ENCODE results near the gene HIBADH.
"Not testable (repeated sequence)": the region's sequence is repeated elsewhere in the genome, so short reads cannot be mapped to it uniquely, and the experiment has no call there.

The HIBADH gene

GRCh38 chr7:27533652-27534081 is 129.0 kb downstream of the HIBADH start:
- DNase-seq, result no peak

- no peak for DNase-seq
Measured at GRCh38 chr7:27532314-27532713, 130.4 kb downstream of the HIBADH start.

GRCh38 chr7:27527348-27527714 is 135.4 kb downstream of the HIBADH start:
- DNase-seq, result no peak

DNA sequence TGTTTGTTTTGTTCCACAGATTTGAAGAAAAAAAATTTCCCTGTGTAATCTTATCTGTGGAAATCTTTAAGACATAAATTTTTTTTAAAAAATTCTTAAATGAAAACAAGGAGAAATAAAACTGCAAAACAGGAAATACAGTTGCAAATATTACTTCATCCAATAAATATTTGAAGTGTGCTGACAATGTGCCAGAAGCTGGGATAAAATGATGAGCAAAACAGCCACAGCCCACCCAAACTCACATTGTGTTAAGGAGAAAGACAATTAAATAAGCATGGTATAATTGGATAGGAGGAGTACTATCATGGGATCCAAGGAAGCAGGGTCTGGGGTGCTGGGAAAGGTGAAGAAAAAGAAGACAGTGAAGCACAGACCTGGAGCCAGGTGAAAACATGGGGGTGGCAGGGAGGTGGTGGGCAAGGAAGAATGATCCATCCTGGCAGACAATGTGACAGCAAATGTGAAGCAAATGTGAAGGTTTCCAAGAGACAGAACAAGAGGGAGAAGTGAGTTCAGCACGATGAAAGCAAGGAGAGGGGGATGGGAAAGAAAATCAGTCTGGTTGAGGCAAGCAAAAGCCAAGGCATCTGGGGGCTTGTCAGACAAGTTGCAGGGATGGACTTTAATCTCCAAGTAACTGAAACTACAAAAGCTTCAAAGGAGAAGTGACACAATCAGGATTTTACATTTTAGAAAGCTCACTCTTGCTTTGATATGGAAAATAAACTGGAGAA is 135.9 kb downstream of the HIBADH start:
- no peak for DNase-seq

DNA sequence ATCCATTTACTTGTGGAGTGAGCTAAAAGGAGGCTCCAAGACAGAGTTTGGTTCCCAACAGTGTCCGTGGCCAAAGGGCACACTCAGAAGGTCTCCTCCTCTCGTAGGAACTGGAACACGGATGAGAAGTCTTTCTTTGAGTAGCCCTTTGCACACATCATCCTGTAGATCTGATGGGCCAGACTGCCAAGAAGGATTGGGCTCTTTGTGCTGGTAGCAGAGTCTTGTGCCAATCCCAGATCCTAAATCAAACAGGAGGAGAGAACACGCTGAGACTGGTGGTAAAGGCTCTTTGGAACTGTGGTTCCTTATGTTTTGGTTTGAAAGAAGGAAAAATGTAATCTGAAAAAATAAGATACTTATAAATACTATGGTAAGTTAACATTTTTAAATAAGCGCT is 136.6 kb downstream of the HIBADH start:
- no peak for DNase-seq

GRCh38 chr7:27523321-27523720 is 139.4 kb downstream of the HIBADH start:
- no peak for DNase-seq

GRCh38 chr7:27522566-27522965 is 140.1 kb downstream of the HIBADH start:
- DNase-seq, result no peak

GRCh38 chr7:27520815-27521790 is 141.6 kb downstream of the HIBADH start:
- no peak for DNase-seq

- no peak for DNase-seq
Measured at GRCh38 chr7:27519793-27520469, 142.8 kb downstream of the HIBADH start.

DNA sequence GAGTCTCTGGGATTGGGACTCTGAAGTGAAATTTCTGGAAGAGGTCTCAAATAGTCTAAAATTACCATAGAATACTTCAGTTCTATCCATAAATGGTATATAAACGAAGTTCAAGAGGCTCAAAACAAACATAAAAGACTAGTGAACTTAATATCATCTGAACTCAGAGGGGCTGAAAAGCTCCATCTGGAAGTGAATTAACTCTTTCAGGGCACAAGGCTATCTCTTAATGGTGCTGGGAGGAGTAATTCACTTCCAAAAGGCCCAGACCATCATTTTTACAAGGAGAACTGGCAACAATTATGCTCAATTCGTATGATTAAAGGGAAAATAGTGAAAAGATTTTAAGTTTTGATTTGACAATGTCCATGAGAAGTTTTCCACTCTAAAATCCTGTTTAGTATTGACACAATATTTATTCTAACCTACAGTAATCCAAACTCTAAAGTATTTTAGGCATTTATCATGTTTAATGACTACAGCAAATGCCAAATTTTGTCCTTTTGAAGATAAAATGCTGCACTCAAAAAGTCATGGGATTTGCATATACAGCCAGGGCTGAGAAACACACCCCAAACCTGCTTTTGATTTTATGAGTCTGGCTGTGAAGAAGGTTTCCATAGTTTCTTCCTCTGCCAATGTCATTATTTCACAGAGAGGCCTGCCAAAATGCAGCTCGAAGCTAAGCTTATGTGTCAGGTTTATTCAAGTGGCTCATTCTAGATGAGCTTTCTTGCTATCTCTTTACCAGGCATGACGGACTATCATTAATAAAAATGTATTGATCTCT is 143.9 kb downstream of the HIBADH start:
- no peak for DNase-seq

GRCh38 chr7:27516421-27516820 is 146.3 kb downstream of the HIBADH start:
- no peak for DNase-seq

GRCh38 chr7:27515933-27516332 is 146.8 kb downstream of the HIBADH start:
- DNase-seq, result no peak

DNA sequence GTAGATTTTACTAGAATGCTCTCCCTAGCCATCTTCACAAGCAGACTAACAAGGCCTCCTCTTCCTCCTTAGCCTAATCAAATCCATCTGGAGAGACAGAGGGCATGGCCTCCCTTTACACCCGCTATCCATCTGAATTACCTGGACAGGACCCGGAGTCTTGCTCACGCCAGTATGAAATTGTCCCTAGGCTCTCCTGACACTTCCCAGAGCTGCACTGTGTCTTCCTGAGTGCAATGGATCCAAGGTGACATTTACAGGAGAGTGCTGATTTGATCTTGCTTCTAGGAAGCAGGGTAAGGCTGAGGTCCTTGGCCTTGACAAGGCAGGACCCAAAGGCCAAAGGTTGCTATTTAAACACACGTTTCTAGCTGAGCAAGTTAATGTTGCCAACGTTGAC is 147.8 kb downstream of the HIBADH start:
- no peak for DNase-seq

GRCh38 chr7:27513885-27514284 is 148.8 kb downstream of the HIBADH start:
- no peak for DNase-seq

- not testable (repeated sequence) for DNase-seq
Measured at GRCh38 chr7:27511370-27511769, 151.3 kb downstream of the HIBADH start.

DNA sequence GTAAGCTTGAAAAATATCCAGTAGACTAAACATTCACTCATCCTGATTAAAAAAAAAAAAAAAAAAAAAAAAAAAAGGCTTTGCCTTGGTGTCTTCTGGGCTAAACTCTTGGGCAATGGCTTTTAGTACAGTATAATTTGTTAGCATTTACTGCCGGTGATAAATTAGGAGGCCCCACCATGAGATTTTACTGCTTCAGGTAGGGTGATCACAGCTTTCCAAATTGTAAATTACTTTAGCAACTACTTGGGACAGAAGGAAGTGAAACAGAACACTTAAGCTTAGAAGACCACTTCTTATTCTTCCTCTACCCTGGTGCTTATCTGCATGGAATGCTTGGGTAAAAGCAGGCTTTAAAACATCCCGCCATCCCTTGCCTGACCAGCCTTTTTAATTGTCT is 152.1 kb downstream of the HIBADH start:
- DNase-seq, result no peak

GRCh38 chr7:27501879-27502278 is 160.8 kb downstream of the HIBADH start:
- not testable (repeated sequence) for DNase-seq

DNA sequence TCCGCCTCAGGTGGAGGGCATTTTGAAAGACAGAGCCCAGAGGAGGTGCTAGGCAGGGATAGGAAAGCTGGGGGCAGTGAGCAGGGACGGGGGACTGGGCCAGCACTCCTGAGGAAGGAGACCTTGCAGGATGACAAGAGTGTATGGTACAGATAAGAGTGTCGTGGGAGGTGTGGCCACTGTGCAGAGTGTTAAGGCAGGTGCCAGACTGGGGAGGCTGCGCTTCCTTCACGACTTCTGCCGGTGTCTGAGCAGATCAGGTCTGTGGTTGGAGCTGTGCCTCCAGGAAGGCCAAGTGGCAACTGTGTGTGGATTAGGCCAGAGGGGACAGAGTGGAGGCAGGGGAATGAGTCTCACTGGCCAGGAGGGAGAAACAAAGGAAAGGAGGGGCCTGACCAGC is 161.7 kb downstream of the HIBADH start:
- no peak for DNase-seq

DNA sequence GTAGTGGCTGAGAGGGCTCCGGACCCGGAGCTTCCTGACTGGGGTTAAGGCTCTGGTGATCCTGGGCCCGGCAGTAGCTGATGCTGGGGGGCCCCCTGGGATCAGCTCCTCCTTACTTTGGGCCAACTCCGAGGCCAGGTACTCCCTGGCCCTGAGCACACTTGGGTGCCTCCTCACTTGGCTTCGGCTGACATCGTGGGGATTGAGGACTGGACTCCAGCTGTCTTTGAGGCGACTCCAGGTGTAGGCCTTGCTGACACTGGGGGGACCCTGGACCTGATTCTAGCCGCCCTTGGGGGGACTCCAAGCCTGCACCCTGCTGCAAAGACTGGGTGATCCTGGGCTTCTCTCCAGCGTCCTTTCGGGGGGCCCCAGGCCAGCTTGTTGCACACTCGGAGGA is 170.5 kb downstream of the HIBADH start:
- DNase-seq, result no peak

GRCh38 chr7:27491534-27491933 is 171.1 kb downstream of the HIBADH start:
- DNase-seq, result no peak

GRCh38 chr7:27487509-27487908 is 175.2 kb downstream of the HIBADH start:
- no peak for DNase-seq

- DNase-seq, result no peak
Measured at GRCh38 chr7:27484451-27484850, 178.2 kb downstream of the HIBADH start.

- no peak for DNase-seq
Measured at GRCh38 chr7:27482219-27482618, 180.5 kb downstream of the HIBADH start.

Data from activated CD4-positive, alpha-beta T cell treated with anti-CD3 and anti-CD28 coated beads, Interleukin-2, amount 50 U/mL, for 16 hours (primary cell).